ENCODE results near the gene EVA1B. TPM values are rescaled to one million over a fixed set of nuclear protein-coding genes. Genes with fewer than 3 reads are reported as not detected.

The EVA1B gene
- total and polyA plus RNA-seq, 2 of the 4 experiments (the other 2 are of a cell fraction) = 49.8 to 64.6 TPM

- Histone ChIP-seq H3K4me1 (ENCODE audit: control insufficient read depth, insufficient read depth, low read length) (peaks cover 1% of the 10 kb centered on the region; the same call in 1 of the 2 replicates), H4K91ac (ENCODE audit: insufficient read depth, low read depth, low read length) (no peak overlapping the region), H3K4me3 (ENCODE audit: insufficient read depth, low read depth, low read length) (no peak overlapping the region), H3K79me1 (ENCODE audit: low read depth in 1 of 2, low read length in 2 of 2) (peaks cover 22 to 49% of the 10 kb centered on the region in 2 experiments; a peak in 3 of 4 replicates), H3K36me3 (ENCODE audit: control insufficient read depth, insufficient read depth, low read length) (peaks cover 16% of the 10 kb centered on the region), H3K14ac (replicated peaks; ENCODE audit: low read depth, low read length) (no peak overlapping the region), H3K27me3 (ENCODE audit: control insufficient read depth, insufficient read depth, low read length) (no peaks in the 10 kb centered on the region), H4K8ac (ENCODE audit: low read depth in 2 of 2, low read length in 2 of 2) (no peak overlapping the region), H2BK15ac (ENCODE audit: low read depth, low read length) (no peak overlapping the region), H2BK5ac (ENCODE audit: low read depth, low read length, poor library complexity, severe bottlenecking) (no peak overlapping the region), H3K9ac (ENCODE audit: low read depth, low read length) (no peak overlapping the region), H3K27ac (ENCODE audit: insufficient read depth, low read length) (no peak overlapping the region), H4K5ac (ENCODE audit: low read depth, low read length) (no peak overlapping the region), H2BK20ac (ENCODE audit: low read depth, low read length) (no peak overlapping the region), H2BK120ac (ENCODE audit: low read depth, low read length) (no peak overlapping the region), H3K56ac (ENCODE audit: extremely low read depth, insufficient read depth, low read length) (no peak overlapping the region), H2AK5ac (ENCODE audit: low read depth, low read length) (no peak overlapping the region), H2AFZ (replicated peaks; ENCODE audit: low read length, poor library complexity) (no peak overlapping the region), H3K23ac (ENCODE audit: low read depth, low read length) (no peak overlapping the region), H3K4me2 (ENCODE audit: low read depth, low read length) (no peak overlapping the region), H4K20me1 (ENCODE audit: insufficient read depth, low read length) (peaks cover 48% of the 10 kb centered on the region), H3K18ac (ENCODE audit: low read depth, low read length) (no peak overlapping the region), H3K9me3 (ENCODE audit: control insufficient read depth, insufficient read depth, low read length) (no peaks in the 10 kb centered on the region), H3K9me1 (ENCODE audit: insufficient read depth, low read length) (no peaks in the 10 kb centered on the region; the same call in 1 of the 2 replicates), H3K4ac (ENCODE audit: low read depth, low read length) (no peak overlapping the region), H2AK9ac (replicated peaks; ENCODE audit: low read depth, low read length, poor library complexity) (no peak overlapping the region)
- no peak for ATAC-seq (ENCODE audit: low read depth)
- CTCF ChIA-PET = interaction anchor here (0.9 kb wide), 1 partner anchor 11 kb away, joined by 4 read pairs; no protein-coding TSS in a partner anchor
- WGBS, 2 experiments (ENCODE audit: extremely low coverage in 2 of 2, insufficient read length in 1 of 2) = 100% methylated on average over 1 of the region's 1 CpG; no CpG with 5 or more reads in 1 of the 2 experiments
- no peak for TF ChIP-seq CTCF (conservative IDR thresholded peaks at IDR 0.05; ENCODE audit: low read depth, low read length)
- TF ChIP-seq CHD1 (IDR thresholded peaks at IDR 0.05; ENCODE audit: low read depth, low read length) = no peak
- TF ChIP-seq USF2 (IDR thresholded peaks at IDR 0.05; ENCODE audit: low read depth, low read length) = no peak
- no peak for TF ChIP-seq RFX5 (IDR thresholded peaks at IDR 0.05; ENCODE audit: low read depth, low read length)
- TF ChIP-seq RCOR1 (IDR thresholded peaks at IDR 0.05; ENCODE audit: insufficient replicate concordance, low read length) = no peak
- no peak for TF ChIP-seq ELK1 (IDR thresholded peaks at IDR 0.05; ENCODE audit: borderline replicate concordance, low read depth, low read length)
- no peak for TF ChIP-seq POLR2A (IDR thresholded peaks at IDR 0.05; ENCODE audit: low read depth, low read length)
- TF ChIP-seq SMC3 (IDR thresholded peaks at IDR 0.05; ENCODE audit: low read depth, low read length) = no peak
- DNase-seq = no peak
- dilution Hi-C loops (cut with HindIII; ENCODE audit: low sequenced_read_pairs, unreplicated experiment) (no loop called here), intact Hi-C loops (cut with micrococcal nuclease) (no loop called here), in situ Hi-C loops (cut with MboI; ENCODE audit: low sequenced_read_pairs) (no loop called here)
- POLR2A ChIA-PET (ENCODE audit: unreplicated experiment) = no interaction called here
- BruUV-seq (replicated peaks) = no TSS peak
Observed at GRCh38 chr1:36274201-36274600, 49.2 kb downstream of the EVA1B start.

All from IMR-90 (cell line).